AG09319 (cell line): ENCODE data around the gene GALNT2.

Source experiments
- DNase-seq: peaks from one replicate; pipeline ENCODE4 v3.0.0-alpha.2; 2010; ENCODE audit warnings: low read depth; ENCODE audit errors: extremely low read depth
- CTCF ChIP-seq: IDR thresholded peaks from 2 replicates; pipeline ENCODE4 v1.5.1; 2011; ENCODE audit warnings: low read depth, mild to moderate bottlenecking, inconsistent platforms, low read length, moderate library complexity

The GALNT2 gene

GRCh38 chr1:230158415-230159291, 91.6 kb downstream of the GALNT2 start:
- TF ChIP-seq CTCF = no peak
- DNase-seq = no peak

- DNase-seq = no peak
- TF ChIP-seq CTCF = no peak
These were observed 92.5 kb downstream of the GALNT2 start for GRCh38 chr1:230159580-230159979.

- no peak for DNase-seq
- TF ChIP-seq CTCF = no peak
These were observed 94.1 kb downstream of the GALNT2 start for GRCh38 chr1:230160957-230161771.

GRCh38 chr1:230163205-230163604, 96.2 kb downstream of the GALNT2 start:
- TF ChIP-seq CTCF = no peak
- no peak for DNase-seq

DNA sequence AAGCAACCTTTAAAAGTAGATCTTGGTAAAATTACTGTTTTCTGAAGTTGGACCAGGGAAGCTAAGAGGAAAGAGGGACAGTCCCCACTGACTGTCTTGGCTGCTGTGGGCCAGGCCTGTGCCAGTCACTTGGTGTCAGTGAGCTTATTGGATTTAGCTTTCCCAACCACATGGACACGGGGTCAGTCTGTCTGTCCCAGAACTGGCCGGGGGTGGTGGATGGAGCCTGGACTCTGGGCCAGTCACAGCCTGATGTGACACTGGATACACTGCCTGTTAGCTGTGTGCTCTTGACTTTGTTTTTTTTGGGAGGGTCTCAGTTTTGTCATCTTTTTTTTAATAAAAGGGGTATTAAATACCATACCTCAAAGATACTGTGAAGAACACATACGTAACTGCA, 96.7 kb downstream of the GALNT2 start:
- TF ChIP-seq CTCF = no peak
- no peak for DNase-seq

- no peak for DNase-seq
- TF ChIP-seq CTCF = no peak
These were observed 98.5 kb downstream of the GALNT2 start for GRCh38 chr1:230165536-230165935.
